B cell (primary cell): ENCODE results near the gene SLC16A12.
"Not testable (repeated sequence)": the region's sequence is repeated elsewhere in the genome, so short reads cannot be mapped to it uniquely, and the experiment has no call there.

Experiments used
- CTCF ChIP-seq: fragments of 200-600 bp; IDR thresholded peaks from one replicate; pipeline ENCODE4 v1.8.0; 2022; ENCODE audit warnings: antibody characterized with exemption, mild to moderate bottlenecking
- EZH2 ChIP-seq: IDR thresholded peaks from 2 replicates; pipeline ENCODE4 v1.6.1; 2012; ENCODE audit warnings: borderline replicate concordance, low read depth, mild to moderate bottlenecking, moderate library complexity, low read length; ENCODE audit not compliant: insufficient read depth, poor library complexity, severe bottlenecking

GRCh38 chr10:89546651-89547050 lies 11.3 kb upstream of the SLC16A12 start:
- not testable (repeated sequence) for TF ChIP-seq EZH2, CTCF
